MM.1S (cell line): ENCODE measurements around the gene SLC25A41.
A peak's percentile ranks its signal among the peaks of the same experiment; 100 is the strongest.

Experiments used
- DNase-seq: peaks from one replicate; pipeline ENCODE4 v3.0.0-alpha.2; 2015
- H2AFZ ChIP-seq: fragments of 300-600 bp; sonication (generic); 2 replicates; pipeline ENCODE4 v1.6.0; 2016; ENCODE audit warnings: antibody characterized with exemption, low read length
- H3F3A ChIP-seq: fragments of 300-600 bp; sonication (generic); 2 replicates; pipeline ENCODE4 v1.6.1; 2016; ENCODE audit warnings: mild to moderate bottlenecking, antibody characterized with exemption, low read length, moderate library complexity, mixed read lengths; ENCODE audit not compliant: insufficient read depth
- H3K27ac ChIP-seq: fragments of 300-600 bp; sonication (generic); 2 replicates; pipeline ENCODE4 v1.5.1; 2016; ENCODE audit warnings: mild to moderate bottlenecking, low read length
- H3K27me3 ChIP-seq: fragments of 300-600 bp; sonication (generic); replicated peaks from 2 replicates; pipeline ENCODE4 v1.6.0; 2016; ENCODE audit warnings: low read length; ENCODE audit not compliant: insufficient read depth
- H3K36me3 ChIP-seq: fragments of 300-600 bp; sonication (generic); replicated peaks from 2 replicates; pipeline ENCODE4 v1.6.1; 2016; ENCODE audit warnings: mild to moderate bottlenecking, low read length, mixed read lengths; ENCODE audit not compliant: insufficient read depth
- H3K4me1 ChIP-seq: fragments of 300-600 bp; sonication (generic); 2 replicates; pipeline ENCODE4 v1.6.1; 2016; ENCODE audit warnings: low read length, mixed read lengths
- H3K4me2 ChIP-seq: fragments of 300-600 bp; sonication (generic); 2 replicates; pipeline ENCODE4 v1.6.0; 2016; ENCODE audit warnings: low read depth, low read length
- H3K4me3 ChIP-seq: fragments of 300-600 bp; sonication (generic); 2 replicates; pipeline ENCODE4 v1.5.1; 2016; ENCODE audit warnings: low read length, mixed read lengths
- H3K79me2 ChIP-seq: fragments of 300-600 bp; sonication (generic); 2 replicates; pipeline ENCODE4 v1.6.1; 2016; ENCODE audit warnings: mixed run types, low read length, mixed read lengths
- H3K9ac ChIP-seq: fragments of 300-600 bp; sonication (generic); 2 replicates; pipeline ENCODE4 v1.6.1; 2016; ENCODE audit warnings: low read length, mixed read lengths
- H3K9me2 ChIP-seq: fragments of 300-600 bp; sonication (generic); replicated peaks from 2 replicates; pipeline ENCODE4 v1.6.1; 2016; ENCODE audit warnings: mild to moderate bottlenecking, low read length, mixed read lengths; ENCODE audit not compliant: insufficient read depth
- H3K9me3 ChIP-seq: fragments of 300-600 bp; sonication (generic); replicated peaks from 2 replicates; pipeline ENCODE4 v1.6.1; 2016; ENCODE audit warnings: mild to moderate bottlenecking, low read length, mixed read lengths; ENCODE audit not compliant: insufficient read depth
- H4K20me1 ChIP-seq: fragments of 300-600 bp; sonication (generic); 2 replicates; pipeline ENCODE4 v1.6.1; 2016; ENCODE audit warnings: mild to moderate bottlenecking, low read length, moderate library complexity, mixed read lengths; ENCODE audit not compliant: insufficient read depth
- CTCF ChIP-seq: fragments of 300-600 bp; sonication (generic); IDR thresholded peaks from 2 replicates; pipeline ENCODE4 v1.5.1; 2016; ENCODE audit warnings: antibody characterized with exemption, low read length, mixed read lengths
- EZH2 ChIP-seq: fragments of 300-600 bp; sonication (generic); optimal IDR thresholded peaks from 2 replicates; pipeline ENCODE3; 2017; ENCODE audit warnings: low read depth, mild to moderate bottlenecking, antibody characterized with exemption, low read length, mixed read lengths
- EZH2phosphoT487 ChIP-seq: fragments of 300-600 bp; sonication (generic); IDR thresholded peaks from 2 replicates; pipeline ENCODE4 v1.6.1; 2018; ENCODE audit warnings: antibody characterized with exemption, low read length

Gene SLC25A41

GRCh38 chr19:6478815-6479214, 45.3 kb upstream of the SLC25A41 start:
- no peak for TF ChIP-seq EZH2phosphoT487
- TF ChIP-seq CTCF: no peak
- no peak for TF ChIP-seq EZH2
- Histone ChIP-seq H3K4me2 (no peak overlapping the region), H3K9me3 (no peaks in the 10 kb centered on the region), H4K20me1 (no peaks in the 10 kb centered on the region), H3K9ac (no peak overlapping the region), H3K36me3 (no peaks in the 10 kb centered on the region), H2AFZ (no peak overlapping the region), H3K4me3 (no peak overlapping the region), H3K9me2 (no peaks in the 10 kb centered on the region), H3K79me2 (0 out of 2 replicates have a peak, but pooled peaks cover 4% of the 10 kb centered on the region), H3F3A (no peaks in the 10 kb centered on the region), H3K27me3 (no peaks in the 10 kb centered on the region), H3K4me1 (peaks cover 11% of the 10 kb centered on the region), H3K27ac (no peak overlapping the region)
- DNase-seq: no peak

- peaks cover 8% of the 10 kb centered on the region for H3K4me1 ChIP-seq
- H3K9me2 ChIP-seq: no peaks in the 10 kb centered on the region
- H3K9ac ChIP-seq: no peak overlapping the region
- no peak overlapping the region for H3K27ac ChIP-seq
- no peaks in the 10 kb centered on the region for H4K20me1 ChIP-seq
- no peak overlapping the region for H3K4me2 ChIP-seq
- no peak overlapping the region for H3K4me3 ChIP-seq
- H3K79me2 ChIP-seq: 0 out of 2 replicates have a peak, but pooled peaks cover 4% of the 10 kb centered on the region
- no peaks in the 10 kb centered on the region for H3K27me3 ChIP-seq
- no peak overlapping the region for H2AFZ ChIP-seq
- no peaks in the 10 kb centered on the region for H3F3A ChIP-seq
- TF ChIP-seq CTCF: no peak
- TF ChIP-seq EZH2phosphoT487: no peak
- TF ChIP-seq EZH2: no peak
- no peaks in the 10 kb centered on the region for H3K9me3 ChIP-seq
- DNase-seq: no peak
- H3K36me3 ChIP-seq: no peaks in the 10 kb centered on the region
Observed at GRCh38 chr19:6476896-6477431, 43.4 kb upstream of the SLC25A41 start.

GRCh38 chr19:6476155-6476895, 42.8 kb upstream of the SLC25A41 start:
- no peaks in the 10 kb centered on the region for H3K27me3 ChIP-seq
- H3K4me1 ChIP-seq: peaks cover 6% of the 10 kb centered on the region; the same call in 1 of the 2 replicates
- TF ChIP-seq EZH2 (no peak), EZH2phosphoT487 (no peak), CTCF (no peak)
- H2AFZ ChIP-seq: no peak overlapping the region
- H3K79me2 ChIP-seq: 0 out of 2 replicates have a peak, but pooled peaks cover 2% of the 10 kb centered on the region
- H3K27ac ChIP-seq: no peak overlapping the region
- no peak overlapping the region for H3K4me3 ChIP-seq
- no peak overlapping the region for H3K4me2 ChIP-seq
- H3F3A ChIP-seq: no peaks in the 10 kb centered on the region
- DNase-seq: peak; percentile 23
- H3K9me3 ChIP-seq: no peaks in the 10 kb centered on the region
- H3K9me2 ChIP-seq: no peaks in the 10 kb centered on the region
- no peak overlapping the region for H3K9ac ChIP-seq
- H4K20me1 ChIP-seq: no peaks in the 10 kb centered on the region
- no peaks in the 10 kb centered on the region for H3K36me3 ChIP-seq
